CD4-positive, CD25-positive, alpha-beta regulatory T cell (primary cell): ENCODE measurements around the gene RPP30. TPM values are rescaled to one million over a fixed set of nuclear protein-coding genes. Genes with fewer than 3 reads are reported as not detected.
A peak's percentile ranks its signal among the peaks of the same experiment; 100 is the strongest.
"Not testable (repeated sequence)": the region's sequence is repeated elsewhere in the genome, so short reads cannot be mapped to it uniquely, and the experiment has no call there.

Experiments
- ATAC-seq, 2 donors: fragments of 150-1000 bp; cut with Tn5 transposase; one replicate each; pipeline ENCODE4 v1.10.0; 2021; ENCODE audit warnings: low read depth in 2 of 2, moderate number of reproducible peaks in 2 of 2, moderate library complexity in 1 of 2
- DNase-seq, 3 donors: peaks; one replicate each; pipeline versions ENCODE4 v3.0.0 to v3.0.0-alpha.2; 2012 to 2022; ENCODE audit warnings: mixed read lengths in 1 of 3
- H3K27ac ChIP-seq: one replicate; pipeline ENCODE4 v1.7.0; 2013; ENCODE audit warnings: mild to moderate bottlenecking, low read length; ENCODE audit not compliant: insufficient read depth, poor library complexity, severe bottlenecking
- H3K27me3 ChIP-seq: one replicate; pipeline ENCODE4 v1.7.0; 2013; ENCODE audit warnings: low read length; ENCODE audit not compliant: control insufficient read depth, insufficient read depth
- H3K36me3 ChIP-seq: one replicate; pipeline ENCODE4 v1.7.0; 2013; ENCODE audit warnings: mild to moderate bottlenecking, low read length, moderate library complexity; ENCODE audit not compliant: control insufficient read depth, insufficient read depth
- H3K4me1 ChIP-seq: 2 replicates; pipeline ENCODE4 v1.7.0; 2013; ENCODE audit warnings: mild to moderate bottlenecking, low read length; ENCODE audit not compliant: insufficient read depth, control insufficient read depth, poor library complexity, severe bottlenecking
- H3K4me3 ChIP-seq: one replicate; pipeline ENCODE4 v1.7.0; 2013; ENCODE audit warnings: low read depth, mild to moderate bottlenecking, low read length, moderate library complexity
- H3K9me3 ChIP-seq, 2 experiments: 1 replicate in 1 of 2; 2 replicates in 1 of 2; pipeline ENCODE4 v1.7.0; 2013; ENCODE audit warnings: low read length in 2 of 2, mild to moderate bottlenecking in 1 of 2, moderate library complexity in 1 of 2; ENCODE audit not compliant: control insufficient read depth in 2 of 2
- H3K27ac Mint-ChIP-seq, 3 donors: one replicate each; pipeline ENCODE4 v1.8.0; 2020 to 2022; ENCODE audit warnings: mild to moderate bottlenecking in 3 of 3, mixed read lengths in 3 of 3, moderate library complexity in 2 of 3
- H3K27me3 Mint-ChIP-seq: one replicate; pipeline ENCODE4 v1.8.0; 2022; ENCODE audit warnings: mild to moderate bottlenecking, mixed read lengths
- H3K36me3 Mint-ChIP-seq: one replicate; pipeline ENCODE4 v1.8.0; 2020; ENCODE audit warnings: mixed read lengths
- H3K4me1 Mint-ChIP-seq, 4 donors: one replicate each; pipeline ENCODE4 v1.8.0; 2020 to 2022; ENCODE audit warnings: mixed read lengths in 4 of 4, mild to moderate bottlenecking in 1 of 4
- H3K4me3 Mint-ChIP-seq, 4 donors: one replicate each; pipeline ENCODE4 v1.8.0; 2020 to 2022; ENCODE audit warnings: mild to moderate bottlenecking in 4 of 4, mixed read lengths in 4 of 4, moderate library complexity in 3 of 4
- H3K9me3 Mint-ChIP-seq, 7 donors: one replicate each; pipeline ENCODE4 v1.8.0; 2020 to 2022; ENCODE audit warnings: mixed read lengths in 7 of 7, mild to moderate bottlenecking in 3 of 7, moderate library complexity in 2 of 7
- polyA plus RNA-seq, 4 donors: library from polyadenylated mRNA; unstranded; fragments of 300-500 nt; fragmentation: Illumina TruSeq; gene quantifications; one replicate each; pipeline ENCODE4 v1.2.3, GENCODE V29; 2021
- total RNA-seq: library from RNA; stranded (reverse); gene quantifications from one replicate; pipeline ENCODE4 v1.2.3, GENCODE V29; 2022

Gene RPP30
- total and polyA plus RNA-seq, 5 donors from 2014 or later = 27.3 to 54.7 (median 53.5) TPM

GRCh38 chr10:90942980-90943379 is 71.2 kb downstream of the RPP30 start:
- ATAC-seq, H3K36me3 ChIP-seq: not testable (repeated sequence)

GRCh38 chr10:90944749-90945148 is 73.0 kb downstream of the RPP30 start:
- peaks cover 0 to 8% (median 4%) of the 10 kb centered on the region in 4 donors for H3K4me1 Mint-ChIP-seq
- no peaks in the 10 kb centered on the region for H3K9me3 ChIP-seq
- H3K4me3 ChIP-seq = no peak overlapping the region

More at GRCh38 chr10:90942980-90943379, 71.2 kb downstream of the RPP30 start:
- H3K27ac ChIP-seq, H3K4me3 ChIP-seq, H3K9me3 ChIP-seq, H3K4me1 ChIP-seq, DNase-seq, H3K4me1 Mint-ChIP-seq, H3K27ac Mint-ChIP-seq, H3K4me3 Mint-ChIP-seq, H3K36me3 Mint-ChIP-seq, H3K9me3 Mint-ChIP-seq, H3K27me3 ChIP-seq, H3K27me3 Mint-ChIP-seq: not testable (repeated sequence)

GRCh38 chr10:90945491-90946070 is 73.8 kb downstream of the RPP30 start:
- Mint-ChIP-seq H3K27ac (no peak overlapping the region), H3K36me3 (no peaks in the 10 kb centered on the region), H3K4me3 (no peak overlapping the region), H3K27me3 (no peaks in the 10 kb centered on the region), H3K4me1 (peaks cover 0 to 8% (median 4%) of the 10 kb centered on the region in 4 donors), H3K9me3 (peaks cover 0 to 1% (median 0%) of the 10 kb centered on the region in 7 donors)
- Histone ChIP-seq H3K4me1 (no peaks in the 10 kb centered on the region), H3K27ac (no peak overlapping the region), H3K4me3 (no peak overlapping the region), H3K27me3 (no peaks in the 10 kb centered on the region), H3K9me3 (no peaks in the 10 kb centered on the region), H3K36me3 (no peaks in the 10 kb centered on the region)
- no peak for DNase-seq
- ATAC-seq = no peak

More at GRCh38 chr10:90944749-90945148, 73.0 kb downstream of the RPP30 start:
- no peak for DNase-seq
- no peaks in the 10 kb centered on the region for H3K27me3 Mint-ChIP-seq
- H3K9me3 Mint-ChIP-seq = peaks cover 0 to 1% (median 0%) of the 10 kb centered on the region in 7 donors
- H3K27ac Mint-ChIP-seq = no peak overlapping the region
- no peaks in the 10 kb centered on the region for H3K36me3 ChIP-seq
- H3K4me1 ChIP-seq = no peaks in the 10 kb centered on the region
- ATAC-seq = no peak
- H3K27ac ChIP-seq = no peak overlapping the region
- no peaks in the 10 kb centered on the region for H3K27me3 ChIP-seq
- no peak overlapping the region for H3K4me3 Mint-ChIP-seq
- no peaks in the 10 kb centered on the region for H3K36me3 Mint-ChIP-seq

GRCh38 chr10:90947030-90947960 is 75.5 kb downstream of the RPP30 start:
- no peaks in the 10 kb centered on the region for H3K4me1 ChIP-seq
- H3K27ac ChIP-seq = no peak overlapping the region
- H3K4me3 ChIP-seq = no peak overlapping the region
- H3K9me3 ChIP-seq = no peaks in the 10 kb centered on the region
- no peaks in the 10 kb centered on the region for H3K27me3 ChIP-seq
- DNase-seq = peak in 1 of 3 donors; percentile 48
- H3K36me3 ChIP-seq = no peaks in the 10 kb centered on the region
- peak; percentile 45 to 50 for ATAC-seq
- peak overlapping the region in 1 of 3 donors; percentile 8 for H3K27ac Mint-ChIP-seq
- no peaks in the 10 kb centered on the region for H3K36me3 Mint-ChIP-seq
- peaks cover 0 to 8% (median 4%) of the 10 kb centered on the region in 4 donors for H3K4me1 Mint-ChIP-seq
- peaks cover 0 to 2% (median 0%) of the 10 kb centered on the region in 7 donors for H3K9me3 Mint-ChIP-seq
- H3K27me3 Mint-ChIP-seq = peaks cover 4% of the 10 kb centered on the region
- no peak overlapping the region for H3K4me3 Mint-ChIP-seq

Other genes with a start within 250 kb of the RPP30 start
- gene HTR7, start 13.9 kb upstream of the RPP30 start, total RNA-seq = not detected
- not detected for gene HTR7, start 13.9 kb upstream of the RPP30 start, polyA plus RNA-seq
- gene ANKRD1, start 49.1 kb downstream of the RPP30 start, total RNA-seq = not detected
- not detected for gene ANKRD1, start 49.1 kb downstream of the RPP30 start, polyA plus RNA-seq